ENCODE data around the gene IL34. TPM values are rescaled to one million over a fixed set of nuclear protein-coding genes. Genes with fewer than 3 reads are reported as not detected.
"Not testable (repeated sequence)": the region's sequence is repeated elsewhere in the genome, so short reads cannot be mapped to it uniquely, and the experiment has no call there.

The IL34 gene
- total RNA-seq, 4 donors from 2014 or later, result 1.1 to 1.4 TPM; not detected in 2

GRCh38 chr16:70665806-70666735 is 19.7 kb downstream of the IL34 start:
- in situ Hi-C loops (cut with MboI; ENCODE audit: low pct_ligation_motif_present in 1 of 4, low pct_unique_long_range_greater_than_20kb in 1 of 4, low sequenced_read_pairs in 3 of 4), result loop anchor here in 2 of 4 donors (25.0 kb wide), 1 partner anchor 304 kb away; no protein-coding TSS in a partner anchor
- H3K4me1 ChIP-seq, result peaks cover 0 to 20% (median 9%) of the 10 kb centered on the region in 4 donors
- WGBS, 2 donors (ENCODE audit: low coverage in 1 of 2), result 84% methylated on average over 22 of the region's 22 CpGs; no CpG with 5 or more reads in 1 of the 2 donors
- no peak overlapping the region for H3K4me3 ChIP-seq
- no peaks in the 10 kb centered on the region for H3K9me3 ChIP-seq
- DNase-seq, result no peak
- peaks cover 0 to 30% (median 13%) of the 10 kb centered on the region in 4 donors for H3K36me3 ChIP-seq
- no peak for TF ChIP-seq POLR2A (IDR thresholded peaks at IDR 0.05)
- TF ChIP-seq POLR2AphosphoS5 (IDR thresholded peaks at IDR 0.05), result no peak
- TF ChIP-seq, protein P1, sequence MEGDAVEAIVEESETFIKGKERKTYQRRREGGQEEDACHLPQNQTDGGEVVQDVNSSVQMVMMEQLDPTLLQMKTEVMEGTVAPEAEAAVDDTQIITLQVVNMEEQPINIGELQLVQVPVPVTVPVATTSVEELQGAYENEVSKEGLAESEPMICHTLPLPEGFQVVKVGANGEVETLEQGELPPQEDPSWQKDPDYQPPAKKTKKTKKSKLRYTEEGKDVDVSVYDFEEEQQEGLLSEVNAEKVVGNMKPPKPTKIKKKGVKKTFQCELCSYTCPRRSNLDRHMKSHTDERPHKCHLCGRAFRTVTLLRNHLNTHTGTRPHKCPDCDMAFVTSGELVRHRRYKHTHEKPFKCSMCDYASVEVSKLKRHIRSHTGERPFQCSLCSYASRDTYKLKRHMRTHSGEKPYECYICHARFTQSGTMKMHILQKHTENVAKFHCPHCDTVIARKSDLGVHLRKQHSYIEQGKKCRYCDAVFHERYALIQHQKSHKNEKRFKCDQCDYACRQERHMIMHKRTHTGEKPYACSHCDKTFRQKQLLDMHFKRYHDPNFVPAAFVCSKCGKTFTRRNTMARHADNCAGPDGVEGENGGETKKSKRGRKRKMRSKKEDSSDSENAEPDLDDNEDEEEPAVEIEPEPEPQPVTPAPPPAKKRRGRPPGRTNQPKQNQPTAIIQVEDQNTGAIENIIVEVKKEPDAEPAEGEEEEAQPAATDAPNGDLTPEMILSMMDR (IDR thresholded peaks at IDR 0.05), result no peak
- no peak for TF ChIP-seq EP300 (IDR thresholded peaks at IDR 0.05; ENCODE audit: low read depth)
- H3K27ac ChIP-seq, result no peak overlapping the region
- H3K27me3 ChIP-seq, result no peaks in the 10 kb centered on the region
- intact Hi-C loops (cut with DNase I; ENCODE audit: low total_unique reads), result no loop called here

GRCh38 chr16:70670175-70670574 is 23.8 kb downstream of the IL34 start:
- no peak for TF ChIP-seq POLR2A (IDR thresholded peaks at IDR 0.05)
- TF ChIP-seq POLR2AphosphoS5 (IDR thresholded peaks at IDR 0.05), result no peak
- no peak for TF ChIP-seq EP300 (IDR thresholded peaks at IDR 0.05; ENCODE audit: low read depth)
- TF ChIP-seq, protein P1 (IDR thresholded peaks at IDR 0.05), result no peak
- in situ Hi-C loops (cut with MboI; ENCODE audit: low pct_ligation_motif_present in 1 of 4, low pct_unique_long_range_greater_than_20kb in 1 of 4, low sequenced_read_pairs in 3 of 4) (loop anchor here in 3 of 4 donors (10.0 to 25.0 kb wide), 3 partner anchors 95 to 308 kb away; no protein-coding TSS in a partner anchor), intact Hi-C loops (cut with DNase I; ENCODE audit: low total_unique reads) (no loop called here)
- Histone ChIP-seq H3K36me3 (peaks cover 0 to 32% (median 8%) of the 10 kb centered on the region in 4 donors), H3K27ac (peak overlapping the region in 2 of 4 donors; percentile 34 to 49), H3K4me3 (no peak overlapping the region), H3K27me3 (no peaks in the 10 kb centered on the region), H3K9me3 (no peaks in the 10 kb centered on the region), H3K4me1 (peaks cover 0 to 7% (median 0%) of the 10 kb centered on the region in 4 donors)
- WGBS, 2 donors (ENCODE audit: low coverage in 1 of 2), result 70 to 100% methylated on average over 1 to 2 of the region's 2 CpGs
- DNase-seq, result no peak

DNA sequence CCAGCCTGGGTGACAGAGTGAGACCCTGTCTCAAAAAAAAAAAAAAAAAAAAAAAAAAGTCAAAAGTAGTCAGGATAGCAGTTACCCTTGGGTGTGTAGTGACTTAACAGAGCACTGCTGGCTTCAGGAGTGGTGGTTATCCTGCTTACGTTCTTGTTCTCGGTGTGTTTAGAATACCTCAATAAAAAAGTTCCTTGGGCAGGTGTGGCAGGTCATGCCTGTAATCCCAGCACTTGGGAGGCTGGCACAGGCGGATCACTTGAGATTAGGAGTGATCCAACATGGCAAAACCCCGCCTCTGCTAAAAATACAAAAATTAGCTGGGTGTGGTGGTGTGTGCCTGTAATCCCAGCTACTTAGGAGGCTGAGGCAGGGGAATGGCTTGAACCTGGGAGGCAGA is 24.6 kb downstream of the IL34 start:
- H3K4me1 ChIP-seq; intact Hi-C loops (cut with DNase I; ENCODE audit: low total_unique reads); H3K4me3 ChIP-seq; H3K27me3 ChIP-seq; H3K9me3 ChIP-seq: not testable (repeated sequence)
- peak overlapping the region in 2 of 4 donors; percentile 34 to 49 for H3K27ac ChIP-seq
- peak; percentile 57 for DNase-seq
- in situ Hi-C loops (cut with MboI; ENCODE audit: low pct_ligation_motif_present in 1 of 4, low pct_unique_long_range_greater_than_20kb in 1 of 4, low sequenced_read_pairs in 3 of 4), result loop anchor here in 3 of 4 donors (10.0 to 25.0 kb wide), 3 partner anchors 94 to 309 kb away; no protein-coding TSS in a partner anchor
- H3K36me3 ChIP-seq, result peaks cover 0 to 32% (median 8%) of the 10 kb centered on the region in 4 donors
- 61 to 71% methylated on average over 1 to 4 of the region's 4 CpGs for WGBS, 2 donors (ENCODE audit: low coverage in 1 of 2)

GRCh38 chr16:70674221-70675014 is 28.1 kb downstream of the IL34 start:
- Histone ChIP-seq H3K4me3 (no peak overlapping the region), H3K9me3 (no peaks in the 10 kb centered on the region), H3K27me3 (no peaks in the 10 kb centered on the region), H3K36me3 (peaks cover 0 to 13% (median 0%) of the 10 kb centered on the region in 4 donors), H3K4me1 (peaks cover 0 to 7% (median 0%) of the 10 kb centered on the region in 4 donors), H3K27ac (no peak overlapping the region)
- no peak for TF ChIP-seq EP300 (IDR thresholded peaks at IDR 0.05; ENCODE audit: low read depth)
- TF ChIP-seq, protein P1 (IDR thresholded peaks at IDR 0.05), result no peak
- TF ChIP-seq POLR2A (IDR thresholded peaks at IDR 0.05), result no peak
- TF ChIP-seq POLR2AphosphoS5 (IDR thresholded peaks at IDR 0.05), result no peak
- in situ Hi-C loops (cut with MboI; ENCODE audit: low pct_ligation_motif_present in 1 of 4, low pct_unique_long_range_greater_than_20kb in 1 of 4, low sequenced_read_pairs in 3 of 4) (loop anchor here in 3 of 4 donors (10.0 to 25.0 kb wide), 3 partner anchors 90 to 312 kb away; no protein-coding TSS in a partner anchor), intact Hi-C loops (cut with DNase I; ENCODE audit: low total_unique reads) (no loop called here)
- 90 to 95% methylated on average over 4 to 18 of the region's 18 CpGs for WGBS, 2 donors (ENCODE audit: low coverage in 1 of 2)
- DNase-seq, result no peak

Measured in transverse colon (tissue), 4 donors.